ENCODE data around the gene KIF26B.

- TF ChIP-seq CTCF (conservative IDR thresholded peaks at IDR 0.05; ENCODE audit: low read depth, low read length) (no peak), EZH2 (IDR thresholded peaks at IDR 0.05; ENCODE audit: low read length, unreplicated experiment) (no peak), EZH2phosphoT487 (IDR thresholded peaks at IDR 0.05; ENCODE audit: borderline replicate concordance, low read length) (no peak)
Observed at GRCh38 chr1:245201201-245201600, 46.4 kb downstream of the KIF26B start.
